GM12891 (cell line): ENCODE results near the gene SRCAP.

ENCODE experiments used
- DNase-seq: peaks from one replicate; pipeline ENCODE4 v3.0.0; 2011; ENCODE audit warnings: low spot score; ENCODE audit not compliant: insufficient read length
- FAIRE-seq: peaks from 2 replicates; lab custom pipeline; 2011; peaks lifted over from hg19 to GRCh38; lab: Jason Lieb, UNC
- PAX5 ChIP-seq: IDR thresholded peaks from 2 replicates; pipeline ENCODE4 v1.6.1; 2011; ENCODE audit warnings: low read length, moderate library complexity, mild to moderate bottlenecking; ENCODE audit not compliant: insufficient read depth, severe bottlenecking
- POLR2A ChIP-seq: IDR thresholded peaks from 2 replicates; pipeline ENCODE4 v1.6.1; 2011; ENCODE audit warnings: low read depth, low read length, control low read depth
- POLR2AphosphoS5 ChIP-seq: IDR thresholded peaks from 2 replicates; pipeline ENCODE4 v1.6.1; 2011; ENCODE audit warnings: low read depth, low read length, control low read depth
- POU2F2 ChIP-seq: IDR thresholded peaks from 2 replicates; pipeline ENCODE4 v1.6.1; 2011; ENCODE audit warnings: low read depth, mild to moderate bottlenecking, control low read depth, low read length, moderate library complexity
- SPI1 ChIP-seq: IDR thresholded peaks from 2 replicates; pipeline ENCODE4 v1.6.1; 2011; ENCODE audit warnings: low read depth, low read length, control low read depth
- TAF1 ChIP-seq: IDR thresholded peaks from 2 replicates; pipeline ENCODE4 v1.6.1; 2011; ENCODE audit warnings: low read depth, low read length, control low read depth

SRCAP gene

GRCh38 chr16:30755955-30756780, 57.2 kb downstream of the SRCAP start:
- TF ChIP-seq POLR2A: no peak
- TF ChIP-seq POLR2AphosphoS5: no peak
- no peak for TF ChIP-seq SPI1
- no peak for TF ChIP-seq TAF1
- no peak for DNase-seq
- no peak for FAIRE-seq

GRCh38 chr16:30756781-30757100, 57.8 kb downstream of the SRCAP start:
- FAIRE-seq (no peak), DNase-seq (no peak)
- no peak for TF ChIP-seq POU2F2
- no peak for TF ChIP-seq TAF1
- TF ChIP-seq POLR2A: no peak
- TF ChIP-seq PAX5: no peak
- no peak for TF ChIP-seq SPI1
- no peak for TF ChIP-seq POLR2AphosphoS5

DNA sequence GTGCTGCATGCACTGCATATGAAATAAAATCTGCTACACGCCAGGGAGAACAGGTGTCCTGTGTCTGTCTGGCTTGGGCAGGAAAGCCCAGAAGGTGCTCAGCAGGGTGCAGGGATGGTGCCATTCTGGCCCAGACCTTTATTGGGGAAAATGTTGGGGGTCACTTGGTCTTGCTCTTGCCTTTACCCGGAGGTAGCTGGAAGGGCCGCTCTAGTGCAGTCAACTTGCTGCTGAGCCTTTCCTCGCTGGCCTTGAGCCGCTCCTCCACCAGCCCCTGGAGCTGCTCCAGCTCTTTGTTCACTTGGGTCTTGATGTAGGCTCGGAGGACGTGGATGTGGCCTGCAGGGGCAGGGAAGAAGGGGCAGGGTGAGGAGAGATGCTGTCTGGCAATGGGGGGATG, 58.3 kb downstream of the SRCAP start:
- TF ChIP-seq SPI1 (no peak), POLR2AphosphoS5 (no peak), TAF1 (no peak), PAX5 (no peak), POU2F2 (no peak), POLR2A (no peak; the same call in 1 of the 2 replicates)
- DNase-seq: no peak
- no peak for FAIRE-seq

DNA sequence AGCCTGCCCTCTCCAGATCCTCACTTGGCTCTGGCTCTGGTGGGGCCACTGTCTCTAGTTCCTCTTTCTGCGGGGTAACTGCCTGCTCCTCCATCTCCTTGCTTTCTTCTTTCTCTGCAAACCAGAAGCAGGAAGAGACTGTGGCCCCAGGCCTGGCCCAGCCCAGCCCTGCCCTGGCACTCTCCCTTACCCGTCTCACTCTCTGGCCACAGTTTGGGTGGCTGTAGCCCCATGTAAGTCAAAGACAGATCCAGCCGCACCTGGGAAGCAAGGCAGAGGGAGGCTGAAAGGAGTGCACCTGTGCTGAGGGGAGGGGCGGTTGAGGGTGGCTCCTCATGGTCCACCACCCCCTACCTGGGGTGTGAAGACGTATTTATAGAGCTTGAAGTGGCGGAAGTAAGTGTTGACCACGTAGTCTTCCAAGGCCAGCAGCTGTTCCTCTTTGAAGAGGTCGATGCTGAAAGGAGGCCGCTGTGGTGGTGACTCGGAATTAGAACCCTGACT, 60.1 kb downstream of the SRCAP start:
- DNase-seq: no peak
- TF ChIP-seq POLR2A (no peak), TAF1 (no peak), SPI1 (peak; percentile 46), PAX5 (no peak), POLR2AphosphoS5 (no peak)
- FAIRE-seq: peak; percentile 26

DNA sequence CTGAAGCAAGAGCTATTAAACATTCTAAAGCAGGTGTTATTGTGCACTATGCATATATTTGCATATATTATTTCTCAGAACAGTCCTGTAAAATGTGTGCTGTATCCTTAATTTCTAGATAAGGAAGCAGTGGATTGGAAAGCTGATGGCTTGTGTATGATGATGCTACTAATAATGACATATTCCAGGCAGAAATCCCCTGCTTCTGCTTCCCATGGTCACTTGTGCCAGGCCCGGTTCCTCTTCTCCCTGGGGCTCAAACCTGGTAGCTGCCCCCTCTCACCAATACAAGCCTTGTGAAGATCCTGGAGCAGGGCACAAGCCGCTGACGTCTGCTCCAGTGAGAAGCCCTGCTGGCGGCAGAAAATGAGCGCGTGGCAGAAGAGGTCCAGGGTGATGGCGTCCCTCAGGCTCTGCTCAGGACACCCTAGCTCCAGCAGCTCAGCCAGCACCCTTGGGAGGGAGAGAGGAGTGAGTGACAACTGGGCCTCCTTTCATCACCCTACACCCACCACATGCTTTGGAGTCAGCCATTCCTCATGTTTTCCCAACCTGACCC, 61.1 kb downstream of the SRCAP start:
- no peak for TF ChIP-seq POLR2AphosphoS5
- no peak for TF ChIP-seq TAF1
- TF ChIP-seq POU2F2: no peak
- no peak for TF ChIP-seq PAX5
- TF ChIP-seq SPI1: no peak
- no peak for TF ChIP-seq POLR2A
- FAIRE-seq: no peak
- DNase-seq: no peak

DNA sequence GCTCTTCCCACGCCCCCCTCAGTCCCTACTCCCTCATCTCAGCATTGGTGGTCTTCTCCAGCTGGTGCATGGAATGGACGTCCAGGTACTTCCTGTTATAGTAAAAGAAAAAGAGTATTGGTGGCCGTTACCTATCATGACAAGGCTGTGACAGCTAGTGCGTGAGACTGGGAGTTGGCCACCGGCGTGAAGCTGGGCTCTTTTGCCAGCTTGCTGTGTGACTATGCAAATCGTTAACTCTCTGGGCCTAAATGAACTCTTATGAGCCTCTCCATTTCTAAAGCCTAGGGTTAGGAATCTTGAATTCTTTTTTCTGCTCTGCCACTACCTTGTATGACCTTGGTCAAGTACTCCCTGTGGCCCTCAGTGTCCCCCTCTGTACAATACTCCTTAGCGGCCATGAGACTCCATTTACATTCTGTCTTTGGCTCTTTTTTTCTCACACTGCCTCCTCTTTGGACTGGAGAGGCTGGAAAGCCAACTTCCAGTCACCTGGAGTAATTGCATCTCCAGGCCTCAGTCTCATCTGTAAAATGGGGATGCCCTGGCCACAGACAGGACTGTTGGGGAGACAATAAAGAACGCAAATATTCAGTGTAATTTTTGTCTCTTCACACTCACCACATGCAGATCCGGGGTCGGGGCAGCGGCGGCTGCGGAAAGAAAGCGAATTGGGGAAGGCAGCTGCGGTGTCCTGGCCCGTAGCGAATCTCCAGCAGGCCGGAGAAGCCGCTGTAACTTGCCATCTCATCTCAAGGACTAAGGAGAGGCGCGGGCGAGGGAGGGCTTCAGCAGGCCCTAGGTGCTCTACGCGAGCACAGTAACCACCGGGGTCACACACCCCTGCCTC, 61.8 kb downstream of the SRCAP start:
- DNase-seq (no peak), FAIRE-seq (no peak)
- TF ChIP-seq POLR2A (no peak), PAX5 (no peak), POU2F2 (no peak), TAF1 (no peak), SPI1 (no peak), POLR2AphosphoS5 (no peak)

GRCh38 chr16:30761427-30761927, 62.5 kb downstream of the SRCAP start:
- DNase-seq (peak; percentile 49), FAIRE-seq (peak; percentile 87)
- TF ChIP-seq TAF1: no peak
- no peak for TF ChIP-seq POLR2AphosphoS5
- 0 out of 2 replicates have a peak, but pooled peaks have one; percentile 33 for TF ChIP-seq POU2F2
- TF ChIP-seq SPI1: no peak
- TF ChIP-seq PAX5: no peak
- TF ChIP-seq POLR2A: 0 out of 2 replicates have a peak, but pooled peaks have one; percentile 34

DNA sequence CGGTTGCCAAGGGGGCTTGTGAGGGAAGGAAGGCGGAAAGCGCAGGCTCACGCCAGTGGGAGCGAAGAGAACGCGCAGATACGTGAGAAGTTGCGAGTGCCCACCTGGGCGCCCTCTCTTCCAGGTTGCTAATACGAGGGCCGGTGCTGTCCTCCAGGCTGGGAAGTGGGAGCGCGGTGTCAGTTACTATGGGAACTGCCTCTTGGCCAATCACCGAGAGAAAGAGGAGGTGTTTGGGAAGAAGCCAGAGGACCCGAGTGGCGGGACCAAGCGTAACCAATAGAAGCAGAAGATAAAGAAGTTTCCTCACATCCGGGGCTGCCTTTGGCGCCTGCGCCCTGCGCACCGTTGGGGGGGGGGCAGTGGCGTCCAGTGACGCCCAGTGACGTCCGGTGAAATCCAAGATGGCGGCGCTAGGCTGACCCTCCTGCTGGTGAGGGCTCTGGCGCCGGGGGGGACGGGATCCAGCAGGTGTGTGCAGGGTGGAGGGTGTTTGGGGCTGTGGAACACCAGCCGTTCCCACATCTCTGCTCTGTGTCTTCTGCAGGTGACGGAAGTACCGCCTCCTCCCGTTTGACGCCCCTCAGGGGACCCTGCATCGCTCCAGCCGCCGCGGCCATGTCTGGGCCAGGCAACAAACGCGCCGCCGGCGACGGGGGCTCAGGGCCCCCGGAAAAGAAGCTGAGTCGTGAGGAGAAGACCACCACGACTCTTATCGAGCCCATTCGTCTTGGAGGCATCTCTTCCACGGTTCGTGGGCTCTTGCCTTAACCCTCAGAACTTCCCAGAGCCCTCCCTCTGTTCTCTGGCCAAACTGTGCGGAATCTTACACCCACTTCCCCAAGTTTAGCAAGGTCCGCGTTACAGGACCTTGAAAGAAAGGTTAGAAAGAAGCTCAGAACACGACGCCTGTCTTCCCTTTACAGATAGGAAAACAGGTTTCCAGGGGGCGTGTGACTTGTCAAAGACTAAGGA, 63.2 kb downstream of the SRCAP start, which contains the start of the genes CFAP119 and RNF40:
CFAP119 (minus strand) TSS at position 135 of the 975 bp plus-strand sequence. CDS start 314 bp downstream, outside the sequence.
RNF40 (plus strand) TSS at position 395 of the 975 bp plus-strand sequence; CDS start at position 619, 224 bp downstream.
- peak; percentile 98 for FAIRE-seq
- TF ChIP-seq SPI1 (peak; percentile 72), PAX5 (no peak), POLR2AphosphoS5 (peak; percentile 60; the same call in 1 of the 2 replicates), POU2F2 (0 out of 2 replicates have a peak, but pooled peaks have one; percentile 20), POLR2A (peak; percentile 83), TAF1 (peak; percentile 89)
- peak; percentile 99 for DNase-seq
